K562 treated with DMSO at 1 percent for 12 hours (cell line): ENCODE measurements around the gene INSL6. TPM values are rescaled to one million over a fixed set of nuclear protein-coding genes. Genes with fewer than 3 reads are reported as not detected.

ENCODE experiments used
- total RNA-seq: library from RNA; unstranded; fragments of 300-600 nt; gene quantifications from 2 replicates; pipeline ENCODE4 v1.2.3, GENCODE V29; 2022; ENCODE audit not compliant: insufficient read depth

Gene INSL6
- not detected in 2 replicates for total RNA-seq

GRCh38 chr9:5185220-5185840, at the start of gene INSL6:
TSS of gene INSL6 (minus strand) at chr9:5185639. CDS start at chr9:5185602, 37 bp downstream.

DNA sequence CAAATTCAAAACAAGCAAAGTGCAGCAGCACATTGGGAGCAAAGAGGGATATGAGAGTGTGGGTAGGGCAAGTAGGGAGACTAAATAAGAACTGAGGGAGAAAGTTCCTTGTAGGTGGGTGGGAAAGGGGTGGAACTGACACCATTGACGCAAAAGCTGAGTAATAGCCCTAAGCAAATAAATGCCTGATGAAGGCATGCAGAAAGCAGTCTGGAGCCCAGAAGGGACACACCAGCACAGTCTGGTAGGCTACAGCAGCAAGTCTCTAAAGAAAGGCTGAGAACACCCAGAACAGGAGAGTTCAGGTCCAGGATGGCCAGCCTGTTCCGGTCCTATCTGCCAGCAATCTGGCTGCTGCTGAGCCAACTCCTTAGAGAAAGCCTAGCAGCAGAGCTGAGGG, 45.8 kb upstream of the INSL6 start, which contains the start of gene INSL4:
Gene INSL4, plus strand, starts transcription at position 208 of the 400 bp plus-strand sequence. Its CDS starts 105 bp downstream, at position 313.

Other genes with a start within 250 kb of the INSL6 start
- gene JAK2, start 200.4 kb downstream of the INSL6 start, total RNA-seq: 2.0 and 10.4 TPM in 2 replicates
- gene INSL4, start 45.8 kb upstream of the INSL6 start, total RNA-seq: not detected in 2 replicates
- not detected in 2 replicates for gene RLN2, start 119.1 kb upstream of the INSL6 start, total RNA-seq
- not detected in 2 replicates for gene RLN1, start 154.2 kb upstream of the INSL6 start, total RNA-seq